ENCODE data around the gene LAMB4.

LAMB4 gene

GRCh38 chr7:108014215-108014614 lies 115.9 kb downstream of the LAMB4 start:
- TF ChIP-seq CTCF (conservative IDR thresholded peaks at IDR 0.05; ENCODE audit: low read depth, low read length) = no peak
- DNase-seq (ENCODE audit: low read depth) = no peak

GRCh38 chr7:108012499-108013430 lies 117.4 kb downstream of the LAMB4 start:
- no peak overlapping the region for H3K4me3 ChIP-seq (ENCODE audit: low read length)
- DNase-seq (ENCODE audit: low read depth) = no peak
- no peak for TF ChIP-seq CTCF (conservative IDR thresholded peaks at IDR 0.05; ENCODE audit: low read depth, low read length)

More at GRCh38 chr7:108014215-108014614, 115.9 kb downstream of the LAMB4 start:
- H3K4me3 ChIP-seq (ENCODE audit: low read length) = no peak overlapping the region

- no peak overlapping the region for H3K4me3 ChIP-seq (ENCODE audit: low read length)
- no peak for TF ChIP-seq CTCF (conservative IDR thresholded peaks at IDR 0.05; ENCODE audit: low read depth, low read length)
- DNase-seq (ENCODE audit: low read depth) = no peak
Observed at GRCh38 chr7:108010377-108010776, 119.8 kb downstream of the LAMB4 start.

- no peak for DNase-seq (ENCODE audit: low read depth)
- TF ChIP-seq CTCF (conservative IDR thresholded peaks at IDR 0.05; ENCODE audit: low read depth, low read length) = no peak
- no peak overlapping the region for H3K4me3 ChIP-seq (ENCODE audit: low read length)
Observed at GRCh38 chr7:108009873-108010272, 120.3 kb downstream of the LAMB4 start.

- no peak for DNase-seq (ENCODE audit: low read depth)
- TF ChIP-seq CTCF (conservative IDR thresholded peaks at IDR 0.05; ENCODE audit: low read depth, low read length) = no peak
- H3K4me3 ChIP-seq (ENCODE audit: low read length) = no peak overlapping the region
Observed at GRCh38 chr7:108008827-108009226, 121.3 kb downstream of the LAMB4 start.

GRCh38 chr7:108008240-108008639 lies 121.9 kb downstream of the LAMB4 start:
- DNase-seq (ENCODE audit: low read depth) = no peak
- TF ChIP-seq CTCF (conservative IDR thresholded peaks at IDR 0.05; ENCODE audit: low read depth, low read length) = no peak
- H3K4me3 ChIP-seq (ENCODE audit: low read length) = no peak overlapping the region

- TF ChIP-seq CTCF (conservative IDR thresholded peaks at IDR 0.05; ENCODE audit: low read depth, low read length) = no peak
- DNase-seq (ENCODE audit: low read depth) = no peak
- H3K4me3 ChIP-seq (ENCODE audit: low read length) = no peak overlapping the region
Observed at GRCh38 chr7:108007762-108008161, 122.4 kb downstream of the LAMB4 start.
